Upper lobe of left lung (tissue), 6 donors: ENCODE results near the gene AQP5. TPM values are rescaled to one million over a fixed set of nuclear protein-coding genes. Genes with fewer than 3 reads are reported as not detected.

Experiments used
- ATAC-seq, 2 donors: fragments of 200-7000 bp; cut with Tn5 transposase; one replicate each; pipeline ENCODE4 v1.9.1; 2022; ENCODE audit warnings: mild to moderate bottlenecking in 2 of 2, moderate library complexity in 2 of 2; ENCODE audit not compliant: low FRiP score in 2 of 2
- DNase-seq, 2 donors: peaks; one replicate each; pipeline ENCODE4 v3.0.0-alpha.2; 2019 to 2020
- H3K27ac ChIP-seq, 4 donors: fragments of 200-600 bp; sonication (generic); one replicate each; pipeline ENCODE4 v1.5.1; 2016 to 2019
- H3K27me3 ChIP-seq, 4 donors: fragments of 200-600 bp; sonication (generic); one replicate each; pipeline ENCODE4 v1.5.1; 2017 to 2019
- H3K36me3 ChIP-seq, 4 donors: fragments of 200-600 bp; sonication (generic); one replicate each; pipeline ENCODE4 v1.5.1; 2016 to 2019
- H3K4me1 ChIP-seq, 4 donors: fragments of 200-600 bp; sonication (generic); one replicate each; pipeline ENCODE4 v1.5.1; 2018 to 2019
- H3K4me3 ChIP-seq, 4 donors: fragments of 200-600 bp; sonication (generic); one replicate each; pipeline ENCODE4 v1.5.1; 2017 to 2019; ENCODE audit warnings: mild to moderate bottlenecking in 2 of 4, moderate library complexity in 1 of 4
- H3K9me3 ChIP-seq, 4 donors: fragments of 200-600 bp; sonication (generic); one replicate each; pipeline ENCODE4 v1.5.1; 2018 to 2019
- EP300 ChIP-seq, 4 donors: sonication (generic); formaldehyde crosslinking; IDR thresholded peaks; one replicate each; pipeline ENCODE4 v1.5.1; 2017; ENCODE audit warnings: antibody characterized with exemption in 4 of 4, control low read depth in 2 of 4
- POLR2A ChIP-seq, 4 donors: fragments of 450-650 bp; IDR thresholded peaks; one replicate each; pipeline ENCODE4 v1.5.1; 2016 to 2017; ENCODE audit warnings: antibody characterized with exemption in 4 of 4, mild to moderate bottlenecking in 2 of 4
- POLR2AphosphoS5 ChIP-seq, 2 donors: sonication (generic); formaldehyde crosslinking; IDR thresholded peaks; one replicate each; pipeline ENCODE4 v1.5.1; 2017; ENCODE audit warnings: antibody characterized with exemption in 2 of 2
- WGBS, 2 donors: methylation state at CpG; one replicate each; pipeline ENCODE4 v1.1.5; 2017 to 2018; 5-methylcytosine and 5-hydroxymethylcytosine counted together
- total RNA-seq, 6 donors: library from RNA; depleted of rRNA in 4 of 6; stranded (reverse); fragments of >200 nt in 4 of 6; gene quantifications; one replicate each; pipeline versions ENCODE4 v1.1.0 to v1.2.1, GENCODE V29; 2016 to 2021
- TF ChIP-seq, protein P1 (sequence below), 6 experiments: fragments of 450-650 bp in 4 of 6; fragments of 200-600 bp in 2 of 6; sonication (generic) in 2 of 6; IDR thresholded peaks; one replicate each; pipeline ENCODE4 v1.5.1; 2016 to 2019; ENCODE audit warnings: antibody characterized with exemption in 6 of 6
- donor health status: DM: no; HTN: no; CAD: no; lungs with moderate emphysema.
- donor health status: DM: no; HTN: yes; CAD: no; lungs with severe emphysema.

The AQP5 gene
- total RNA-seq, 6 donors from 2014 or later, result 7.3 to 36.6 (median 18.1) TPM

DNA sequence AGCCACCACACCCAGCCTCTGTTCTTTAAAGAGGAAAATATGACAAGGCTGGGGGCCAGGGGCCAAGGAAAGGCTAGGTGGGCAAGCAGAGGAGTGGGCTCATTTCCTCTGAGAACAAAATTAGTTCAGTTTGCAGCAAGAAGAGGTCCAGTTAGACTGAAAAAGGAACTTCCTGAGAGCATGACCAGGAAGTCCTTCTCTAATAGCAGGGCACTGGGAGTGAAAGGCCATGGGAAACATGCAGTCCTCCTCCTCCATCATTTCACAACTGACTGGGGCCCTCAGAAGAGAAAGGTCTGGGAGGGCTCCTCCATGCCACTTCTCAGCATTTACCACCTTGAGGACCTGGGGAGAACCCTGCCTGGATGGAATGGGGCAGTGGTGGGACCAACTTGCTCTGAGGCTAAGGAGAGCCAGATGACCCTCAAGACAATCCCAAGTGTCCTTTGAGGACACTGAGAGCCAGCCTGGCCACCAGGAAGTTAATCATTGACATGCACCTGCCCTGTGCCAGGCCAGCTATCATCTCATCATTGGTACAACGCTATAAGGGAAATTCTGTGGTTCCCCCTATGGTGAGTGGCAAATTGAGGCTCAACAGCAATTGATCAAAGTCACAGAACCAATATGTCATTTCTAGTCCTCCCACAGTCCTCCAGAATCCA is 9.1 kb upstream of the AQP5 start:
- ATAC-seq, result no peak
- no peak overlapping the region for H3K4me3 ChIP-seq

DNA sequence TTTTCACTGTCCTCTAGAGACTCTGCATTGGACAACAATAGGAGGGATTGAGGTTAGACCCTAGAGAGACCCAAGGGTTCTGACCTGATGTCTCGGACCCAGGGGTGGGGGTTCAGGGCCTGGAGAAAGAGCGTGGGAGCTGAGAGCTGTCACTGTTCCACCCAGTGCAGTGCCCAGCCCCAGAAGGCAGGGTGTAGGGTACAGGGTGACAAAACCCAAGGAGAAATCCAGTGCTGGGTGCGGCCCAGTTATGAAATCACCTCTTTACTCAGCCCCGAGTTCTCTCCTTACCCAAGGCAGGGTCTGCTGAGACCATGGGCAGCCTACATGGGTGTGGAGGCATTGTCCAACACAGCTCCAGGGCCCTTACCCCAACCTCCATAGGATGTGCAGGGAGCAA is 8.5 kb upstream of the AQP5 start:
- no peaks in the 10 kb centered on the region for H3K36me3 ChIP-seq
- H3K4me3 ChIP-seq, result no peak overlapping the region
- 74 to 84% methylated on average over 4 of the region's 4 CpGs for WGBS, 2 donors
- DNase-seq (peak in 1 of 2 donors; percentile 47), ATAC-seq (peak in 1 of 2 donors; percentile 31)
- TF ChIP-seq EP300 (IDR thresholded peaks at IDR 0.05) (no peak), POLR2A (IDR thresholded peaks at IDR 0.05) (no peak), POLR2AphosphoS5 (IDR thresholded peaks at IDR 0.05) (no peak)
- TF ChIP-seq, protein P1, sequence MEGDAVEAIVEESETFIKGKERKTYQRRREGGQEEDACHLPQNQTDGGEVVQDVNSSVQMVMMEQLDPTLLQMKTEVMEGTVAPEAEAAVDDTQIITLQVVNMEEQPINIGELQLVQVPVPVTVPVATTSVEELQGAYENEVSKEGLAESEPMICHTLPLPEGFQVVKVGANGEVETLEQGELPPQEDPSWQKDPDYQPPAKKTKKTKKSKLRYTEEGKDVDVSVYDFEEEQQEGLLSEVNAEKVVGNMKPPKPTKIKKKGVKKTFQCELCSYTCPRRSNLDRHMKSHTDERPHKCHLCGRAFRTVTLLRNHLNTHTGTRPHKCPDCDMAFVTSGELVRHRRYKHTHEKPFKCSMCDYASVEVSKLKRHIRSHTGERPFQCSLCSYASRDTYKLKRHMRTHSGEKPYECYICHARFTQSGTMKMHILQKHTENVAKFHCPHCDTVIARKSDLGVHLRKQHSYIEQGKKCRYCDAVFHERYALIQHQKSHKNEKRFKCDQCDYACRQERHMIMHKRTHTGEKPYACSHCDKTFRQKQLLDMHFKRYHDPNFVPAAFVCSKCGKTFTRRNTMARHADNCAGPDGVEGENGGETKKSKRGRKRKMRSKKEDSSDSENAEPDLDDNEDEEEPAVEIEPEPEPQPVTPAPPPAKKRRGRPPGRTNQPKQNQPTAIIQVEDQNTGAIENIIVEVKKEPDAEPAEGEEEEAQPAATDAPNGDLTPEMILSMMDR (IDR thresholded peaks at IDR 0.05), result no peak
- H3K27me3 ChIP-seq, result peaks cover 0 to 11% (median 4%) of the 10 kb centered on the region in 4 donors
- H3K4me1 ChIP-seq, result peaks cover 10 to 33% (median 23%) of the 10 kb centered on the region in 4 donors
- no peak overlapping the region for H3K27ac ChIP-seq
- no peaks in the 10 kb centered on the region for H3K9me3 ChIP-seq

More for the DNA sequence above, 9.1 kb upstream of the AQP5 start:
- no peak overlapping the region for H3K27ac ChIP-seq
- peaks cover 10 to 33% (median 23%) of the 10 kb centered on the region in 4 donors for H3K4me1 ChIP-seq
- no peaks in the 10 kb centered on the region for H3K9me3 ChIP-seq
- H3K27me3 ChIP-seq, result peaks cover 0 to 11% (median 4%) of the 10 kb centered on the region in 4 donors
- DNase-seq, result peak in 1 of 2 donors; percentile 46
- WGBS, 2 donors, result 60 to 71% methylated on average over 1 of the region's 1 CpG
- TF ChIP-seq POLR2AphosphoS5 (IDR thresholded peaks at IDR 0.05), result peak in 1 of 2 donors; percentile 6
- TF ChIP-seq, protein P1 (IDR thresholded peaks at IDR 0.05), result no peak
- H3K36me3 ChIP-seq, result no peaks in the 10 kb centered on the region

- peaks cover 0 to 11% (median 4%) of the 10 kb centered on the region in 4 donors for H3K27me3 ChIP-seq
- H3K27ac ChIP-seq, result no peak overlapping the region
- H3K36me3 ChIP-seq, result no peaks in the 10 kb centered on the region
- H3K4me1 ChIP-seq, result peaks cover 10 to 33% (median 23%) of the 10 kb centered on the region in 4 donors
- H3K4me3 ChIP-seq, result no peak overlapping the region
- TF ChIP-seq POLR2AphosphoS5 (IDR thresholded peaks at IDR 0.05), result no peak
- no peak for TF ChIP-seq POLR2A (IDR thresholded peaks at IDR 0.05)
- TF ChIP-seq, protein P1 (IDR thresholded peaks at IDR 0.05), result no peak
- TF ChIP-seq EP300 (IDR thresholded peaks at IDR 0.05), result no peak
- no peak for ATAC-seq
- 57 to 71% methylated on average over 12 to 21 of the region's 21 CpGs for WGBS, 2 donors
- DNase-seq, result peak in 1 of 2 donors; percentile 72
- H3K9me3 ChIP-seq, result no peaks in the 10 kb centered on the region
Measured at GRCh38 chr12:49953961-49954846, 7.5 kb upstream of the AQP5 start.

- H3K27me3 ChIP-seq, result peaks cover 0 to 11% (median 4%) of the 10 kb centered on the region in 4 donors
- TF ChIP-seq POLR2A (IDR thresholded peaks at IDR 0.05), result no peak
- TF ChIP-seq, protein P1 (IDR thresholded peaks at IDR 0.05), result no peak
- TF ChIP-seq POLR2AphosphoS5 (IDR thresholded peaks at IDR 0.05), result no peak
- TF ChIP-seq EP300 (IDR thresholded peaks at IDR 0.05), result peak in 1 of 4 donors; percentile 66
- no peaks in the 10 kb centered on the region for H3K36me3 ChIP-seq
- 29 to 38% methylated on average over 34 to 46 of the region's 53 CpGs for WGBS, 2 donors
- ATAC-seq (peak; percentile 4 to 35), DNase-seq (peak in 1 of 2 donors; percentile 85)
- no peaks in the 10 kb centered on the region for H3K9me3 ChIP-seq
- H3K4me1 ChIP-seq, result peaks cover 18 to 42% (median 32%) of the 10 kb centered on the region in 4 donors
- no peak overlapping the region for H3K27ac ChIP-seq
- no peak overlapping the region for H3K4me3 ChIP-seq
Measured at GRCh38 chr12:49954863-49955830, 6.5 kb upstream of the AQP5 start.
